SK-N-SH (cell line): Measurements from ENCODE around the gene CD70.

Experiments used
- CTCF ChIP-seq: fragments of 200-600 bp; sonication (generic); IDR thresholded peaks from 2 replicates; pipeline ENCODE4 v1.6.1; 2017; ENCODE audit warnings: antibody characterized with exemption, mild to moderate bottlenecking, moderate library complexity
- MEF2A ChIP-seq: IDR thresholded peaks from 2 replicates; pipeline ENCODE4 v1.4.0; 2012; ENCODE audit warnings: low read depth, borderline replicate concordance
- PBX3 ChIP-seq: IDR thresholded peaks from 2 replicates; pipeline ENCODE4; 2012
- REST ChIP-seq: IDR thresholded peaks from 2 replicates; pipeline ENCODE4 v1.6.1; 2012; ENCODE audit warnings: mild to moderate bottlenecking, low read depth, low read length, moderate library complexity
- SMC3 ChIP-seq: IDR thresholded peaks from 2 replicates; pipeline ENCODE4 v1.6.1; 2012; ENCODE audit warnings: low read depth, low read length, improper control_type of control experiment
- USF2 ChIP-seq: fragments of 150-350 bp; IDR thresholded peaks from 2 replicates; pipeline ENCODE4 v1.6.1; 2017; ENCODE audit warnings: antibody characterized with exemption, low read length, low read depth, borderline replicate concordance
- YY1 ChIP-seq: IDR thresholded peaks from 2 replicates; pipeline ENCODE4 v1.4.0; 2012; ENCODE audit warnings: low read depth, mild to moderate bottlenecking

- TF ChIP-seq YY1 (no peak), CTCF (no peak), PBX3 (no peak), SMC3 (no peak), REST (no peak), USF2 (no peak), MEF2A (no peak)
Measured at GRCh38 chr19:6576869-6577475, 14.0 kb downstream of the CD70 start.
